ENCODE data around the gene DUSP12.

The DUSP12 gene, protein sequence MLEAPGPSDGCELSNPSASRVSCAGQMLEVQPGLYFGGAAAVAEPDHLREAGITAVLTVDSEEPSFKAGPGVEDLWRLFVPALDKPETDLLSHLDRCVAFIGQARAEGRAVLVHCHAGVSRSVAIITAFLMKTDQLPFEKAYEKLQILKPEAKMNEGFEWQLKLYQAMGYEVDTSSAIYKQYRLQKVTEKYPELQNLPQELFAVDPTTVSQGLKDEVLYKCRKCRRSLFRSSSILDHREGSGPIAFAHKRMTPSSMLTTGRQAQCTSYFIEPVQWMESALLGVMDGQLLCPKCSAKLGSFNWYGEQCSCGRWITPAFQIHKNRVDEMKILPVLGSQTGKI

GRCh38 chr1:161749509-161750407 is at the start of gene DUSP12:
TSS of gene DUSP12 (plus strand) at chr1:161749786. CDS start at chr1:161749802, 16 bp downstream.
- TF ChIP-seq CTCF (IDR thresholded peaks at IDR 0.05; ENCODE audit: poor library complexity, severe bottlenecking), result peak; percentile 33
- peak within 1 kb of the TSS; percentile 75 for H3K4me3 ChIP-seq (ENCODE audit: severe bottlenecking)
- peak; percentile 96 for DNase-seq (ENCODE audit: low spot score)
- H3K36me3 ChIP-seq (ENCODE audit: low read depth), result peaks cover 38% of the 10 kb centered on the region
- peak; percentile 98 for ATAC-seq (ENCODE audit: low read depth)
- no peaks in the 10 kb centered on the region for H3K9me3 ChIP-seq (ENCODE audit: severe bottlenecking)
- H3K27ac ChIP-seq (ENCODE audit: poor library complexity, severe bottlenecking), result peak within 1 kb of the TSS; percentile 64
- H3K27me3 ChIP-seq (ENCODE audit: insufficient read depth, poor library complexity, severe bottlenecking), result no peaks in the 10 kb centered on the region
- H3K4me1 ChIP-seq (ENCODE audit: insufficient read depth, poor library complexity, severe bottlenecking), result peaks cover 10% of the 10 kb centered on the region

- ATAC-seq (ENCODE audit: low read depth) (no peak), DNase-seq (ENCODE audit: low spot score) (no peak)
- Histone ChIP-seq H3K9me3 (ENCODE audit: severe bottlenecking) (no peaks in the 10 kb centered on the region), H3K27me3 (ENCODE audit: insufficient read depth, poor library complexity, severe bottlenecking) (no peaks in the 10 kb centered on the region), H3K4me3 (ENCODE audit: severe bottlenecking) (no peak overlapping the region), H3K4me1 (ENCODE audit: insufficient read depth, poor library complexity, severe bottlenecking) (peaks cover 12% of the 10 kb centered on the region), H3K36me3 (ENCODE audit: low read depth) (no peaks in the 10 kb centered on the region), H3K27ac (ENCODE audit: poor library complexity, severe bottlenecking) (no peak overlapping the region)
- no peak for TF ChIP-seq CTCF (IDR thresholded peaks at IDR 0.05; ENCODE audit: poor library complexity, severe bottlenecking)
Observed at GRCh38 chr1:161702250-161702649, 47.3 kb upstream of the DUSP12 start.

DNA sequence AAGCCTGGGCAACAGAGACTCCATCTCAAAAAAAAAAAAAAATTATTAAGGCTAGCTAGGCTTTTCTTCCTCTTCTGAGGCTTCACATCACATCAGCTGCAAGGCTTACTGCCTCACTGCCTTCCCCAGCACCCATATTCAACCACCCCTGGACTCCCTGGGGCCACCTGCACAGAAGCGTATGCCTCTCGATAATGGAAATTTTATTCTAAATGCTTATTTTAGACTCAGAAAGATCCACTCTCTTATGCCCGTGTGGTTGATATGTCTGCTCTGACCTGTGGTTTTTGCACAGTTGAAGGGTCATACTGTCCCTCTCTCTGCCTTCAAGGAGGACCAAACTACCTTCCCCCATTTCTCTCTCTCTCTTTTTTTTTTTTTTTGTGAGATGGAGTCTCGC is 44.0 kb upstream of the DUSP12 start:
- H3K9me3 ChIP-seq (ENCODE audit: severe bottlenecking), result no peaks in the 10 kb centered on the region
- H3K4me1 ChIP-seq (ENCODE audit: insufficient read depth, poor library complexity, severe bottlenecking), result peaks cover 12% of the 10 kb centered on the region
- ATAC-seq (ENCODE audit: low read depth) (no peak), DNase-seq (ENCODE audit: low spot score) (no peak)
- no peak for TF ChIP-seq CTCF (IDR thresholded peaks at IDR 0.05; ENCODE audit: poor library complexity, severe bottlenecking)
- H3K36me3 ChIP-seq (ENCODE audit: low read depth), result no peaks in the 10 kb centered on the region
- H3K27me3 ChIP-seq (ENCODE audit: insufficient read depth, poor library complexity, severe bottlenecking), result no peaks in the 10 kb centered on the region
- H3K27ac ChIP-seq (ENCODE audit: poor library complexity, severe bottlenecking), result peak overlapping the region; percentile 61
- no peak overlapping the region for H3K4me3 ChIP-seq (ENCODE audit: severe bottlenecking)

DNA sequence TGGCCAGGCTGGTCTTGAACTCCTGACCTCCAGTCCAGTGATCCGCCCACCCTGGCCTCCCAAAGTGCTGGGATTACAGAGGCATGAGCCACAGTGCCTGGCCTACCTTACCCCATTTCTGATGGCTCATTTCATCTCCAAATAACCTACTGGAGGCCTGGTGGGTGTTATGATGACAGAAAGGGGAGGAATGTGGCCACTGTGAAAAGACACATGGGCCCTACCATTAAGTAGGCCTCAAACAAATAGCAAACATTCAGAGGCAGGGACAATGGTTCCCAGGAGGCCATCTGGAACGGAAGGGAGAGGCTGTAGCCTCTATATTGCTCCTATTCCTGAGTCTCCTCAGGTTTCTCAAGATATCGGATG is 43.5 kb upstream of the DUSP12 start:
- Histone ChIP-seq H3K4me3 (ENCODE audit: severe bottlenecking) (no peak overlapping the region), H3K9me3 (ENCODE audit: severe bottlenecking) (no peaks in the 10 kb centered on the region), H3K36me3 (ENCODE audit: low read depth) (no peaks in the 10 kb centered on the region), H3K4me1 (ENCODE audit: insufficient read depth, poor library complexity, severe bottlenecking) (peaks cover 12% of the 10 kb centered on the region), H3K27ac (ENCODE audit: poor library complexity, severe bottlenecking) (peak overlapping the region; percentile 61), H3K27me3 (ENCODE audit: insufficient read depth, poor library complexity, severe bottlenecking) (no peaks in the 10 kb centered on the region)
- ATAC-seq (ENCODE audit: low read depth) (no peak; the same call in 1 of the 3 replicates), DNase-seq (ENCODE audit: low spot score) (no peak)
- no peak for TF ChIP-seq CTCF (IDR thresholded peaks at IDR 0.05; ENCODE audit: poor library complexity, severe bottlenecking)

Measured in RWPE2 (cell line).